HepG2 (cell line): ENCODE results near the gene TEF. TPM values are rescaled to one million over a fixed set of nuclear protein-coding genes. Genes with fewer than 3 reads are reported as not detected.
A peak's percentile ranks its signal among the peaks of the same experiment; 100 is the strongest.

ENCODE experiments used
- ATF7 ChIP-seq, 2 experiments: fragments of 450-650 bp in 1 of 2; sonication (generic) in 1 of 2; formaldehyde crosslinking in 1 of 2; IDR thresholded peaks; 2 replicates each; pipeline versions ENCODE4 v1.4.0 to v1.6.1; 2016 to 2020; ENCODE audit warnings: antibody characterized with exemption in 1 of 2, mild to moderate bottlenecking in 1 of 2, missing genetic modification reagents in 1 of 2
- CBX5 ChIP-seq: sonication (generic); formaldehyde crosslinking; IDR thresholded peaks from 2 replicates; pipeline ENCODE4 v1.4.0; 2020; ENCODE audit warnings: missing genetic modification reagents, borderline replicate concordance
- DMAP1 ChIP-seq: IDR thresholded peaks from 2 replicates; pipeline ENCODE4 v1.6.1; 2016
- ESRRA ChIP-seq: sonication (generic); formaldehyde crosslinking; IDR thresholded peaks from 2 replicates; pipeline ENCODE4 v1.5.1; 2020; ENCODE audit warnings: mild to moderate bottlenecking, low read depth, missing genetic modification reagents
- MTF2 ChIP-seq: sonication (generic); formaldehyde crosslinking; IDR thresholded peaks from 2 replicates; pipeline ENCODE4 v1.5.0; 2020; ENCODE audit warnings: missing genetic modification reagents, borderline replicate concordance
- NRL ChIP-seq: sonication (generic); formaldehyde crosslinking; IDR thresholded peaks from 2 replicates; pipeline ENCODE4 v1.5.0; 2020; ENCODE audit warnings: missing genetic modification reagents, mild to moderate bottlenecking, moderate library complexity, borderline replicate concordance
- REXO4 ChIP-seq: sonication (generic); formaldehyde crosslinking; IDR thresholded peaks from 2 replicates; pipeline ENCODE4 v1.8.0; 2022; ENCODE audit warnings: missing genetic modification reagents, mild to moderate bottlenecking, borderline replicate concordance
- ZNF264 ChIP-seq: sonication (generic); formaldehyde crosslinking; IDR thresholded peaks from 2 replicates; pipeline ENCODE4 v1.4.0; 2020; ENCODE audit warnings: missing genetic modification reagents
- ZNF678 ChIP-seq: sonication (generic); formaldehyde crosslinking; IDR thresholded peaks from 2 replicates; pipeline ENCODE4 v1.4.0; 2020; ENCODE audit warnings: mild to moderate bottlenecking, missing genetic modification reagents
- ZNF839 ChIP-seq: sonication (generic); formaldehyde crosslinking; IDR thresholded peaks from 2 replicates; pipeline ENCODE4 v1.4.0; 2020; ENCODE audit warnings: missing genetic modification reagents, mild to moderate bottlenecking, borderline replicate concordance
- polyA plus RNA-seq, 8 experiments: library from polyadenylated mRNA; depleted of rRNA in 3 of 8; stranded (reverse) in 7 of 8; unstranded in 1 of 8; fragments of >200 nt; fragmentation: Illumina TruSeq in 4 of 8; extraction: Trizol in 4 of 8; gene quantifications; 2 replicates each; pipeline versions ENCODE4 v1.2.1 to v1.2.3, GENCODE V29; 2011 to 2016; ENCODE audit warnings: low read depth in 4 of 8, missing spikeins in 1 of 8, mixed read lengths in 1 of 8; ENCODE audit not compliant: insufficient read depth in 1 of 8
- total RNA-seq, 5 experiments: library from RNA; depleted of rRNA; stranded (reverse); fragments of >200 nt; fragmentation: Illumina TruSeq; extraction: Trizol; gene quantifications; 2 replicates each; pipeline ENCODE4 v1.2.3, GENCODE V29; 2016; ENCODE audit warnings: low read depth in 1 of 5
- TF ChIP-seq, protein P1 (sequence below): sonication (generic); formaldehyde crosslinking; IDR thresholded peaks from 2 replicates; pipeline ENCODE4 v1.5.0; 2020; ENCODE audit warnings: missing genetic modification reagents
- TF ChIP-seq, protein P2 (sequence below): sonication (generic); formaldehyde crosslinking; conservative IDR thresholded peaks from 2 replicates; pipeline ENCODE4 v1.4.0; 2020; ENCODE audit warnings: missing genetic modification reagents
- TF ChIP-seq, protein P3 (sequence below): sonication (generic); formaldehyde crosslinking; IDR thresholded peaks from 2 replicates; pipeline ENCODE4 v1.5.0; 2020; ENCODE audit warnings: mild to moderate bottlenecking, missing genetic modification reagents
- TF ChIP-seq, protein P4 (sequence below): sonication (generic); formaldehyde crosslinking; IDR thresholded peaks from 2 replicates; pipeline ENCODE4 v1.4.0; 2020; ENCODE audit warnings: missing genetic modification reagents, borderline replicate concordance
- TF ChIP-seq, protein P5 (sequence below): sonication (generic); formaldehyde crosslinking; IDR thresholded peaks from 2 replicates; pipeline ENCODE4 v1.4.0; 2020; ENCODE audit warnings: missing genetic modification reagents; ENCODE audit errors: not compliant biosample characterization

TEF gene
- total and polyA plus RNA-seq, 2 of the 13 experiments (the other 11 are each of a cell fraction or from before 2014, with no cell fraction given) = 7.6 to 11.2 TPM

DNA sequence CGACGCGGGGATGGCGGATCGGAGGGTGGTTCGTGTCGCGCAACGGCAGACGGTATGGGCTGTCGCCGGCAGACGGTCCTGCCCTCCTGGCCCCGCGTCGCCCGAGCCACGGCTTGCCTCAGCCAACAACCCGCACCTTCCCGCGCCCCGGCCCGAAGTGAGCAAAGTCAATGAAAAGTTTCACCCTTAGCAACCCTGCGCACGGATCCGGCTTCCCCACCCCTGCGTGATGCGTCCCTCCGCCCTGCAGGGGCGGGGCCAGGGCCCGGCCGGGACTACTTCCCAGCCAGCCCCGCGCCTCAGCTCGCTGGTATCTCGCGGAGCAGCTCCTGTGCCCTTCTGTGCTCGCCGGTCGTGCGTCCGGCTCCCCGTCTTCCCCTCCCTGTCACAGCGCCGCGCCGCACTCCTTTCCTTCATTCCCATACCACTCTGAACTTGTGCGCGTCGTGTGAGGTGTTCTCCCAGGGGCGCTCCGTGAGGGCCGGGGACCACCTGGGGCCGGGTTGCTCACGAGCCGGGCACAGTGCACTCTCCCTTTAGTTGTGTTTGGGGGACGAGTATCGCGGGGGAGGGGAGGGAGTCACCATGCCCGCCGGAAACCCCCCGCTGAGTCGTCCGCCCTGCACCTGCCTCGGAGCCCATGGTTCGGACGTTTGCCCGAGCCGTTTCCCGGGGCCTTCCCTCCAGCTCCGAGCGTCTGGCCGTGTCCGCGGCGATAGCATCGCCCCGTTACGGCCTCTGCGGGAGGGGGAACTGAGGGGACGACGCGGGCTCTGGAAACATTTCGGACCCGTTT lies 65.1 kb downstream of the TEF start, which contains the start of gene TOB2 (continued):
- TF ChIP-seq, protein P1, sequence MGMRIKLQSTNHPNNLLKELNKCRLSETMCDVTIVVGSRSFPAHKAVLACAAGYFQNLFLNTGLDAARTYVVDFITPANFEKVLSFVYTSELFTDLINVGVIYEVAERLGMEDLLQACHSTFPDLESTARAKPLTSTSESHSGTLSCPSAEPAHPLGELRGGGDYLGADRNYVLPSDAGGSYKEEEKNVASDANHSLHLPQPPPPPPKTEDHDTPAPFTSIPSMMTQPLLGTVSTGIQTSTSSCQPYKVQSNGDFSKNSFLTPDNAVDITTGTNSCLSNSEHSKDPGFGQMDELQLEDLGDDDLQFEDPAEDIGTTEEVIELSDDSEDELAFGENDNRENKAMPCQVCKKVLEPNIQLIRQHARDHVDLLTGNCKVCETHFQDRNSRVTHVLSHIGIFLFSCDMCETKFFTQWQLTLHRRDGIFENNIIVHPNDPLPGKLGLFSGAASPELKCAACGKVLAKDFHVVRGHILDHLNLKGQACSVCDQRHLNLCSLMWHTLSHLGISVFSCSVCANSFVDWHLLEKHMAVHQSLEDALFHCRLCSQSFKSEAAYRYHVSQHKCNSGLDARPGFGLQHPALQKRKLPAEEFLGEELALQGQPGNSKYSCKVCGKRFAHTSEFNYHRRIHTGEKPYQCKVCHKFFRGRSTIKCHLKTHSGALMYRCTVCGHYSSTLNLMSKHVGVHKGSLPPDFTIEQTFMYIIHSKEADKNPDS = peak; percentile 48; the same call in 1 of the 2 replicates
- TF ChIP-seq, protein P2, sequence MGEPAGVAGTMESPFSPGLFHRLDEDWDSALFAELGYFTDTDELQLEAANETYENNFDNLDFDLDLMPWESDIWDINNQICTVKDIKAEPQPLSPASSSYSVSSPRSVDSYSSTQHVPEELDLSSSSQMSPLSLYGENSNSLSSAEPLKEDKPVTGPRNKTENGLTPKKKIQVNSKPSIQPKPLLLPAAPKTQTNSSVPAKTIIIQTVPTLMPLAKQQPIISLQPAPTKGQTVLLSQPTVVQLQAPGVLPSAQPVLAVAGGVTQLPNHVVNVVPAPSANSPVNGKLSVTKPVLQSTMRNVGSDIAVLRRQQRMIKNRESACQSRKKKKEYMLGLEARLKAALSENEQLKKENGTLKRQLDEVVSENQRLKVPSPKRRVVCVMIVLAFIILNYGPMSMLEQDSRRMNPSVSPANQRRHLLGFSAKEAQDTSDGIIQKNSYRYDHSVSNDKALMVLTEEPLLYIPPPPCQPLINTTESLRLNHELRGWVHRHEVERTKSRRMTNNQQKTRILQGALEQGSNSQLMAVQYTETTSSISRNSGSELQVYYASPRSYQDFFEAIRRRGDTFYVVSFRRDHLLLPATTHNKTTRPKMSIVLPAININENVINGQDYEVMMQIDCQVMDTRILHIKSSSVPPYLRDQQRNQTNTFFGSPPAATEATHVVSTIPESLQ (CRISPR knock-in tag) = peak; percentile 46; the same call in 1 of the 2 replicates
- TF ChIP-seq, protein P3, sequence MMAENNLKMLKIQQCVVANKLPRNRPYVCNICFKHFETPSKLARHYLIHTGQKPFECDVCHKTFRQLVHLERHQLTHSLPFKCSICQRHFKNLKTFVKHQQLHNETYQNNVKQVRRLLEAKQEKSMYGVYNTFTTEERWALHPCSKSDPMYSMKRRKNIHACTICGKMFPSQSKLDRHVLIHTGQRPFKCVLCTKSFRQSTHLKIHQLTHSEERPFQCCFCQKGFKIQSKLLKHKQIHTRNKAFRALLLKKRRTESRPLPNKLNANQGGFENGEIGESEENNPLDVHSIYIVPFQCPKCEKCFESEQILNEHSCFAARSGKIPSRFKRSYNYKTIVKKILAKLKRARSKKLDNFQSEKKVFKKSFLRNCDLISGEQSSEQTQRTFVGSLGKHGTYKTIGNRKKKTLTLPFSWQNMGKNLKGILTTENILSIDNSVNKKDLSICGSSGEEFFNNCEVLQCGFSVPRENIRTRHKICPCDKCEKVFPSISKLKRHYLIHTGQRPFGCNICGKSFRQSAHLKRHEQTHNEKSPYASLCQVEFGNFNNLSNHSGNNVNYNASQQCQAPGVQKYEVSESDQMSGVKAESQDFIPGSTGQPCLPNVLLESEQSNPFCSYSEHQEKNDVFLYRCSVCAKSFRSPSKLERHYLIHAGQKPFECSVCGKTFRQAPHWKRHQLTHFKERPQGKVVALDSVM (CRISPR knock-in tag) = peak; percentile 76
- peak; percentile 90; the same call in 1 of the 2 replicates for TF ChIP-seq ZNF678
- TF ChIP-seq MTF2 = peak; percentile 91
- TF ChIP-seq NRL = peak; percentile 35; the same call in 1 of the 2 replicates
- peak; percentile 87 for TF ChIP-seq DMAP1
- 0 out of 2 replicates have a peak, but pooled peaks have one; percentile 13 for TF ChIP-seq REXO4 (CRISPR knock-in tag)
- TF ChIP-seq, protein P4, sequence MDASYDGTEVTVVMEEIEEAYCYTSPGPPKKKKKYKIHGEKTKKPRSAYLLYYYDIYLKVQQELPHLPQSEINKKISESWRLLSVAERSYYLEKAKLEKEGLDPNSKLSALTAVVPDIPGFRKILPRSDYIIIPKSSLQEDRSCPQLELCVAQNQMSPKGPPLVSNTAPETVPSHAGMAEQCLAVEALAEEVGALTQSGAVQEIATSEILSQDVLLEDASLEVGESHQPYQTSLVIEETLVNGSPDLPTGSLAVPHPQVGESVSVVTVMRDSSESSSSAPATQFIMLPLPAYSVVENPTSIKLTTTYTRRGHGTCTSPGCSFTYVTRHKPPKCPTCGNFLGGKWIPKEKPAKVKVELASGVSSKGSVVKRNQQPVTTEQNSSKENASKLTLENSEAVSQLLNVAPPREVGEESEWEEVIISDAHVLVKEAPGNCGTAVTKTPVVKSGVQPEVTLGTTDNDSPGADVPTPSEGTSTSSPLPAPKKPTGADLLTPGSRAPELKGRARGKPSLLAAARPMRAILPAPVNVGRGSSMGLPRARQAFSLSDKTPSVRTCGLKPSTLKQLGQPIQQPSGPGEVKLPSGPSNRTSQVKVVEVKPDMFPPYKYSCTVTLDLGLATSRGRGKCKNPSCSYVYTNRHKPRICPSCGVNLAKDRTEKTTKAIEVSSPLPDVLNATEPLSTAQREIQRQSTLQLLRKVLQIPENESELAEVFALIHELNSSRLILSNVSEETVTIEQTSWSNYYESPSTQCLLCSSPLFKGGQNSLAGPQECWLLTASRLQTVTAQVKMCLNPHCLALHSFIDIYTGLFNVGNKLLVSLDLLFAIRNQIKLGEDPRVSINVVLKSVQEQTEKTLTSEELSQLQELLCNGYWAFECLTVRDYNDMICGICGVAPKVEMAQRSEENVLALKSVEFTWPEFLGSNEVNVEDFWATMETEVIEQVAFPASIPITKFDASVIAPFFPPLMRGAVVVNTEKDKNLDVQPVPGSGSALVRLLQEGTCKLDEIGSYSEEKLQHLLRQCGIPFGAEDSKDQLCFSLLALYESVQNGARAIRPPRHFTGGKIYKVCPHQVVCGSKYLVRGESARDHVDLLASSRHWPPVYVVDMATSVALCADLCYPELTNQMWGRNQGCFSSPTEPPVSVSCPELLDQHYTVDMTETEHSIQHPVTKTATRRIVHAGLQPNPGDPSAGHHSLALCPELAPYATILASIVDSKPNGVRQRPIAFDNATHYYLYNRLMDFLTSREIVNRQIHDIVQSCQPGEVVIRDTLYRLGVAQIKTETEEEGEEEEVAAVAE = peak; percentile 90; the same call in 1 of the 2 replicates
- TF ChIP-seq ATF7 (IDR thresholded peaks at IDR 0.05) = no peak
- TF ChIP-seq ATF7 (CRISPR knock-in tag; IDR thresholded peaks at IDR 0.05) = peak; percentile 90
- peak; percentile 85 for TF ChIP-seq ZNF264 (CRISPR knock-in tag)
- TF ChIP-seq ZNF839 = no peak; the same call in none of the 2 replicates
- TF ChIP-seq ESRRA (CRISPR knock-in tag) = peak; percentile 88
- TF ChIP-seq, protein P5, sequence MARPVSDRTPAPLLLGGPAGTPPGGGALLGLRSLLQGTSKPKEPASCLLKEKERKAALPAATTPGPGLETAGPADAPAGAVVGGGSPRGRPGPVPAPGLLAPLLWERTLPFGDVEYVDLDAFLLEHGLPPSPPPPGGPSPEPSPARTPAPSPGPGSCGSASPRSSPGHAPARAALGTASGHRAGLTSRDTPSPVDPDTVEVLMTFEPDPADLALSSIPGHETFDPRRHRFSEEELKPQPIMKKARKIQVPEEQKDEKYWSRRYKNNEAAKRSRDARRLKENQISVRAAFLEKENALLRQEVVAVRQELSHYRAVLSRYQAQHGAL = peak; percentile 99
- peak; percentile 89 for TF ChIP-seq CBX5 (CRISPR knock-in tag)
